NOMO-1 (cell line): Measurements from ENCODE around the gene SLC25A51.

Source experiments
- DNase-seq, 2 experiments: peaks; one replicate each; lab custom pipeline; 2025; ENCODE audit not compliant: unreplicated experiment in 2 of 2; lab: John Stamatoyannopoulos, UW

Gene SLC25A51, protein sequence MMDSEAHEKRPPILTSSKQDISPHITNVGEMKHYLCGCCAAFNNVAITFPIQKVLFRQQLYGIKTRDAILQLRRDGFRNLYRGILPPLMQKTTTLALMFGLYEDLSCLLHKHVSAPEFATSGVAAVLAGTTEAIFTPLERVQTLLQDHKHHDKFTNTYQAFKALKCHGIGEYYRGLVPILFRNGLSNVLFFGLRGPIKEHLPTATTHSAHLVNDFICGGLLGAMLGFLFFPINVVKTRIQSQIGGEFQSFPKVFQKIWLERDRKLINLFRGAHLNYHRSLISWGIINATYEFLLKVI

DNA sequence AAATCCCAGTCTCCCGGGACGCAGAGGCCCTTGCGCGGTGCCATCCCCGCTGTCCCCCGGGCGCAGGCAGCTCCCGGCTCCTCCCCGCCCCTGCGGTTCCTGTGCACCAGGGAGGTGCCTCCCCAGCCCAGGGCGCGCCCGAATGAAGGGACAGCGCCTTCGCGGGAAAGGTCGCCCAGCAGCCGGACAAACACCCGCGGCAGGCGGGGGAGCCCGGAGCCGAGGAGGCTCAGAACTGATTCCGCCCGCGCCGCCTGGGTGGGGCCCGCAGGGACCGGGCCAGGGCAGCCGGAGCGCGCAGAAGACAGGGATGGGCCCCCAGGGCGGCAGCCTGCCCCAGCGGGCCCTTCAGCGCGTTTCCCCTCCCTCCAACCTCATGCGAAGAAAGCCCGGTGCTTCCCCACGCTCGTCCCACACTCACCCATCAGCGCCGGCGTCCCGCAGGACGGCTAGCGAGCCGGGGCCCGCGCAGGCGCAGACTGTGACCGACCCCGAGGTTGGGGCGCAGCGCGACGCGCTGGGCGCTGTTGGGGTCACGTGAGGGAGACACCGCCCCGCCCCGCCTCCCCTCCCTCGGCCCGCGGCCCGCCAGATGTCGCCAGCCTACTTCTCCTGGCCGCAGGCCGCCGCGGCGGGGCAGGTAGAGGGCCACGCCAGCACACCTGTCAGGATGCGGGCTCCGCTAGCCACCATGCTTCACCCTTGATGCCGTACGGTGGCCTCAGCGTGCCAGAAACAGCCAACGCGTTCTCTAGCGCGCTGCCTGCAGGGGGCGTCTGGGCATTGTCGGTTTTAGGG, at the start of gene SLC25A51:
Gene SLC25A51 (minus strand): TSS at position 481 of the 798 bp plus-strand sequence. CDS start 15,577 bp downstream, outside the sequence.
- DNase-seq, result peak; percentile 34 to 56

DNA sequence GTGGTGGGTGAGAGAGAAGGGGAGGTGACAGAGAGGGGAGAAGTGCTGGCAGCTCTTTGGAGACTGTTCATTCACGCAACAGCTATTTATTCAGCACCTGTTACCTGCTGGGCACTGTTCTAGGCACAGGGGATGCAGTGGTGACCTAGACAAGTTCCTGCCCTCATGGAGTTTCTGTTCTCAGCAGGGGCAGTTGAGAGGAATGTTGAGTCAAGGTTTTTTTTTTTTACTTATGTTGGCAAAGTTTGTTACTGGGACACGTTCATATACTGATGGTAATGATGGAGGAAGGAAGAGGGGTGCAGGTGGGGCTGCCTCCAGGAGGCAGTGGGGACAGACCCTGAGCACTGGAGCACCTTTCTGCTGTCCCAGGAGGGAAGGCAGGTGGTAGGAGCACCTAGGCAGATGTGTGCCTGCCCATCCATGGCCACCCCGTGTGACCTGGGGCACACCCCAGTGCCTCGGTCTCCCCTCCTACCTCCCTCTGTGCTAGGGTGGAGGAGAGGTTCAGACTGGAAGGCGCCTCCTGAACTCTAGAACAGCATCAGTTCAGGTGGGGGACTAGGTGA, 49.4 kb upstream of the SLC25A51 start:
- no peak for DNase-seq

DNA sequence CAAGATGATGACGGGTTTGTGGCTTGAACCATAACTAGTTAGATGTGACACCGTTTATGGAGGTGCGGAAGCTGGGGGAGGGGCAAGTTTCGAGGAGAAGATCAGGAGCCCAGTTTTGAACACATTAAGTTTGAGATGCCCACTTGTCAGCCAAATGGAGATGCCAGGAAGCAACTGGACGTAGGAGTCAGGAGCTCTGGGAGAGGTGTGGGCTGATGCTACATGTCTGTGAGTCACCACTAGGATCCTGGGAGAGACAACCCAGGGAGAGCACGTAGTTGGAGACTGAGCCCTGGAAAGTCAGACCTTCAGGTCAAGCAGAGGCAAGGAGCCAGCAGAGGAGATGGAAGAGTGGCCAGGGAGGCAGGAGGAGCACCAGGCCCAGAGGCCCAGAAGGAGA, 48.8 kb upstream of the SLC25A51 start:
- no peak for DNase-seq

DNA sequence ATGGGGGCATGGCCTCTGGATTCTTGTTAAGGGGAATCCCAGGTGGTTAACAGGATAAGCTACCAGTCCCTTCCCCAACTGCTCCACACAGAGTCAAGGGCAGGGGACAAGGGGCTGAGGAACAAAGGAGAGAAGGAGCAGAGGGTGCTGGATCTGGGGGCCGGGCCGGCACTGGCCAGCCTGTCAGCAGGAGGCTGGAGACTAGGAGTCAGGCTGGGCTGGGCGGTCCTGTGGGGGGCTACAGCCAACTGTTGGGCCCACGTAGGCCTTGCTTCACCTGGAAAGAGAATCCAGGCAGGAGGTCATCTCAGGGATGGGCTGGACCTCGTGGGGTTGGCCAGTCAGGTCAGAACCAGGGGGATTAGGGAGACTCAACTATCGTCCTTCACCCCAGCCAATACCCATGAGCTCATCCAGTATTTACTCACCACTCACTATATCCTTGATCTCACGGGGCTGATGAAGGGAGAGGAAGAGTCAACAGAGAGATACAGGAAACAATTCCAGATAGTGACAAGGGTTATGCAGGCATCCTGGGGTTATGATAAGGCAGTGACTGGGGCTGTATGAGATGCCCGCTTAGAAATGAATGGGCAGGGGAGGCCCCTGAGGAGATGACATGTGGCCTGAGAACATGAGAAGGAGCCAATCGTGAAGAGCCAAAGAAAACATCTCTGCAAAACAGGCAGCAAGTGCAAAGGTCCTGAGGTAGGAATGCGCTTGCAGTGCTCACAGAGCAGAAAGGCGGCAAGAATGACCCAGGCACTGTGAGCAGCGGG, 47.9 kb upstream of the SLC25A51 start:
- no peak for DNase-seq

DNA sequence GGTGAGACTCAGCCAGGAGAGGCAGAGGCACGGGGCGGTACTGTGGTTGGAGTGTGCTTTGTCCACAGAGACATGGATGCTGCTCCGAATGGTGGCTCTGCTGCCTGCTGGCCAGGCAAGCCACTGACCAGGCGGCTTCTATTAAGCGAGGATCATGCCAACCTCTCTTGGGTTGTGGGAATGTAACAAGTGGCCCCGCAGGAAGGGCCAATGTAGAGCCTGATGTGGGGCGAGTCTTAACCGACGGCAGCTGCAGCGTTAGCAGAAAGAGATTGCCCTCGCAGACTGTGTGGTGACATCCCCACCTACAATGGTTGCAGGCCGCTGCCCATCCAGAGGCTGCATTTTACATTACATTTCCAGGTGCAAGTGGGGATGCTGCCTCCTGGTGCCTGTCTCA, 46.6 kb upstream of the SLC25A51 start:
- no peak for DNase-seq

DNA sequence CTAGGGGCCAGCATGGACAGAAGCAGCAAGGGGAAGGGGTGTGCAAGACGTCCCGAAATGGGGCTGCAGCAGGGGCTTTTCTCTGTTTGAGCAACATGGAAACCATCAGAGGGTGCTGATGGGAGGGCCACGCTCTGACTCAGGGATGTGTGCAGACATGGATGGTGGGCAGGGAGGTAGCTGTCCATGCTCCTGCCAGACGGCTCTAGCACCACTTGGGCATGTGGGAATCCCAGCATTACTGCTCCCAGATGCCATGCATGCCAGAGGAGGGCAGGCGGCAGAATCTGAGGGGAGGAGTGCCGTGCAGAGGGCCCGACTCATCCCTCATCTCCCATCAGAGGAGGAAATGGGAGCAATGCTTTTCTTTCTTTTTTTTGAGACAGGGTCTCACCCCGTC, 45.6 kb upstream of the SLC25A51 start:
- DNase-seq, result no peak

DNA sequence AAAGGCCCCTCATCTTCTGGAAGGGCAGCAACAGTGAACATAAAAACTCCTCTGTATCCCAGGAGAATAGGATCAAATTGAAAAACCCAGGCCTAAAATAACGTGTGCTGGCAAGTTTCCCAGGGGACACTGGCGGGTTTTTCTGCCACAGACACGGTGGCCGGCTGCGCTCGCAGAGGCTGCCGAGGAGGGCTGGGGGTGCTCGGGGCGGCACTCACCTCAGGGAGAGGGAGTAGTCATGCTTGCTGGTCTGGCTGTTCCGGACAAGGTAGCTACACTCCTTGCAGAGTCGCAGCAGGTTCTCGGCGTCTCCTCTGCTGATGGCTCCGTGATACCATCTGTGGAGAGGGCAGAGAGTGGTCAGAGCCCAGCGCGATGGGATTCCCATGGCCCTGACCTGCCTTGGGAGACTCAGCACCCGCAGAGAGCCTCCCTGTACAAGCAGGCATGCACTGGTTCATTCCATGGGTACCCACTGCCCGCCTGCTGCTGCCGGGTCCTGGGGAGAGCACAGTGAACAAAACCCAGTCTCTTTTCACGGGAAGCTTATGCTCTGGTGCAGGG, 44.6 kb upstream of the SLC25A51 start:
- no peak for DNase-seq

DNA sequence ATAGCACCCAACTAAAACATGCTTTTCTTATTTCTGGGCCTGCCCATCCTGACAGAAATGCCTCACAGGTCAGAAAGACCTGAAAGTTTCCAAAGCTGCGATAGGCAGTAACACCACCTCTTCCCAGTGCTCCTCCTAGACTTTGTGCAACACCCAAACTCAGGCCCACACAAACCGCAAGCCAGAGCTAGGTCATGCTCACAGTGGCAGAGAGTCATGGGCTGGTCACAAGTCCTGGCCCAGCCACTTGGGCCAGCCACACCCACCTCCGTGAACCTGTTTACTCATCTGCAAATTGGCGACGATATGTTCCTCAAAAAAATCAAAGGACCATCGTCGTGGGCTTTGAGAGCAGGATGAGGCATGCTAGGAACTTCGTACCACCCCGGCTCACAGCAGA, 44.0 kb upstream of the SLC25A51 start:
- DNase-seq, result no peak

DNA sequence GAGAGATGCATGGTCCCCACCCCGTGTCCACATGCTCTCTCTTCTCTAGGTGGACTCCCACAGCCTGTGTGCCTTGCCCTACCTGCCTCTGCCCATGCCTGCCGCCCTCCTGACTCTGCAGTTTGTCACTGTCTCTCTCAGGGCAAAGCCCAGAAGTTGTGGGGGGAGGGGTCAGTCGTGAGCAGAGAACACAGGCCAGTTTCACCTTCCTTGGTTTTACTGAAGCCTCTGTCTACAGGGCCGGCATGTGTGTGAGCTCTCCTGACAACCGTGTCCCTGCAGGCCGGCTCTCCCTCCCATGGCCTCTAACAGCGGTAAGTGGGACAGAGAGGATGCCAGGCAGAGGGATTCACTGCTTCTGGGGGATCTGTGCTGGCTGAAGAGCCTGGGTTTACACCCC, 43.5 kb upstream of the SLC25A51 start:
- DNase-seq, result no peak

DNA sequence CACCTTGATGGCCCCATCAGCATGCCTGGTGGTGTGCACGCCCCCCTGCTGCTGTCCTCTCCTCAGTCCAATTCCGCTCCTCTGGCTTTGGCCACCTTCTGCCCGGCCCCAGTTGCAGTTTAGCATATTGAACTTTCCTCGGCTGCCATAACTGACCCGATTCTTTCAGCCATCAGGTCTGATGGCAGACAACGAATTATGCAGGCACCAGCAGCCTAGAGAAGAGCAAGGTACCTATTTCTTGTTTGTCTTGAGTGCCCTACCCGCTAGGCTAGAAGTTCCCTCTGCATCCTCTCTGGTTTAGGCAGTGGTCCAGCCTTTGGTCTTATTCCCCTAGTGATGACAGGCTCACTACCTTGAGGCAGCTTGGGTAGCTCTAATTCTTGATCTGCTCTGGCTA, 43.0 kb upstream of the SLC25A51 start:
- no peak for DNase-seq

DNA sequence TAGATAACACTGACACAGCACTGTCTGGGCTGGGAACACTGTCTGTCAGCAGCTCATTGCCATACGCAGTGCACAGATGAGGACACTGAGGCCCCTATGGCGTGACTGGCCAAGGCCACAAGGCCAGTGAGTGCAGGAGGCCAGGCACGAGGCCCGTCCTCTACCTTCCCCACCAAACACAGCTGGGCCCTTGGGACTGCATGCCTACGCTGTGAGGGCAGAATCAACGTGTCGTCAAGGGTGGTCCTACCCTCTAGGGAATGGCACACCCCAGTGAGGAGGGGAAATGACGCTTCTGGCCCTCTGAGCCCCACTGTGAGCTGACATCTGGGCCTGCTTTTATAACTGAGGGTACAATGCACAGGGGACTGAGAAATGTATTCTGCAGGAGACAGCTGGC, 42.1 kb upstream of the SLC25A51 start:
- DNase-seq, result no peak

DNA sequence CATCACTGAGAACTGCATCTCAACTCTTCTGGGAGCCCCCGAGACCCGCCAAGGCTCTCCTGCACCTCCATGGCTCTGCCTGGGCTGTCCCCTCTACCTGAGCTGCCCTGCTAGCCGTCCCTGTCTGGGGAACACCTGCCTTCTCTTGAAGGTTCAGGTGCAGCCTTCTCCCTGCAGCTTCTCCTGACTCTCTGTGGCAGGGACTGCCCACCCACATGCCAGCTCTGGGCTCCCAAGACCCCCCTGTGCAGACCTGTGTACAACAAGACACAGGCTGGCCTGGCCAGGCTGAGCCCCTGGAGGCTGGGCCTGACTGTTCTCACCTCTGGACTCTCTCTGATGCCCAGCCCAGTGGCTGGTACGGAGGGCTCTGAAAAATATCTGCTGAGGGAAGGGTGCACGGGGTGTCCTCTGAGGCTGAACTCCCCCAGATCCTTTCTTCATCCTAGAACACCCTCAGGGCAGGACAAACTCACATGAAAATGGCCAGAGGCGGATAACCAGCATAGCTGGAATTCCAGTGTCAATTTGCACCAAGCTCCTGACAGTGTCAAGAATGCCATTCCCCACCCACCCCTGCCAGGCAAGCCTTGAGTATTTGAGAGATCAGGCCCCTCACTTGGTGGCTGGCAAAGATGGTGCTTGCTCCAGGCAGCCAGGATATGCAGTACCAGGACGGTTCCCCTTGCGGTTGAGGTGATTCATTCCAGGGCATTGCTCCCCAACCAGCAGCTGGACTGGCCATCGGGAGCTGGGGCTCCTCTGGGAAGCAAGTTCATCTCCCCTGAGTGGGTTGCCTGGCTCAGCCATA, 40.9 kb upstream of the SLC25A51 start:
- no peak for DNase-seq

DNA sequence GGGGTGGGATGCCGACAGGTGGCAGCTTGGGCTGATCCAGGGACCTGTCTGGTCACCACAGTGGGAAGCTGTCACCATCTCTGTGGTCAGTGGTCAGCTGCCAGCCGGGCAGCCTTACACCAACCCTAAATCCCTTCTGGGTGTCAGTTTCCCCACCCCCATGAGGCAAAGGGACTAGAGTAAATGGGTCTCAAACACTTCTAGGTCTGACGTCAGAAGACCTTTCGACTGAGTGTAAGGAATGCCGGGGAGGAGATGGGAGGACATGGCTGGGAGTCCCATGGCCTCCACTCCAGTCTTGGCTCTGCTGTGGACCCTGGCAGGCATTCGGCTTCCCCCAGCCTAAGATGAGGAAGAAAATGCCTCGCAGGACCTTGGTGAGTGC, 40.3 kb upstream of the SLC25A51 start:
- DNase-seq, result no peak

DNA sequence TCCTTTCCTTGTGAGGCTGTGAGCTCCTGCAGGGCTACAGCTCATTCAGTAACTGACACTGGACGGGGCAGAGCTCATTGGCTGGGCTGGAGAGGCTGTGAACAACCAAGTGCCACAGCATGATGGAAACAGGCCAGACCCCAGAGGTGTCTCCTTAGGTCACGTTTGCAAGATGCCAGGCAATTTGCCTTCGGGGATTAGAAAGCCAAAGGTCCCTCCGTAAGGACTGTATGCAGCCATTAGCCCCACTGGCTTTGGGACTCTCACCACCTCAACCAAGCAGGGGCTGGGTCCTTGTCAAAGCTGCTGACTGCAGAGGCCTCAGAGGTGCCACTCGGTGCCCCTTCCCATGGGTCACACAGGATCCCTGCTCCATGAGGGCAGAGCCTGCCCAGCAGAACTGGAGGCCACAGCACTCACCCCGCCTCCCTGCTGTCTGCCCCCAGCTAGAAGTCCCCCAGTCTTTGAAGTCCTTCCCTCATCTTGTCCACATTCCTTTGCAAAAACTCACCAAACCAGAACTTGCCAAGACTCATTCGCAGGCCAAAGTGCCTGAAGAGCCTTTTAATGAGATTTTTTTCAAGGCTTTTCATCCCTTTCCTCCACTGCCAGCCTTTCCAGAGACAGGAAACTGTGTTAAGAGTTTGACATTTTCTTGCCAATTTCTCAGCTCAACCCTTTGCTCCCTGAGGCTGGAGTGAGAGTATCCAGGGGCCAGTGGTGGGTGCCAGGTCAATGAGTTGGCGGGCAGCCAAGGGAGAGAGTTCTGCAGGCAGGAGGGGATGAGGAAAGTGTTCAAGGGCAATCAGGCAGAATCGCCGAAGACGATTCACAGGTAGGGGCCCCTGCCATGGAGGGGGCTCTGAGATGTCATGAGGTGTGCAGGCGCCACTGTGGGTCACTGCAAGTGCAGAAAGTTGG, 39.7 kb upstream of the SLC25A51 start:
- no peak for DNase-seq

DNA sequence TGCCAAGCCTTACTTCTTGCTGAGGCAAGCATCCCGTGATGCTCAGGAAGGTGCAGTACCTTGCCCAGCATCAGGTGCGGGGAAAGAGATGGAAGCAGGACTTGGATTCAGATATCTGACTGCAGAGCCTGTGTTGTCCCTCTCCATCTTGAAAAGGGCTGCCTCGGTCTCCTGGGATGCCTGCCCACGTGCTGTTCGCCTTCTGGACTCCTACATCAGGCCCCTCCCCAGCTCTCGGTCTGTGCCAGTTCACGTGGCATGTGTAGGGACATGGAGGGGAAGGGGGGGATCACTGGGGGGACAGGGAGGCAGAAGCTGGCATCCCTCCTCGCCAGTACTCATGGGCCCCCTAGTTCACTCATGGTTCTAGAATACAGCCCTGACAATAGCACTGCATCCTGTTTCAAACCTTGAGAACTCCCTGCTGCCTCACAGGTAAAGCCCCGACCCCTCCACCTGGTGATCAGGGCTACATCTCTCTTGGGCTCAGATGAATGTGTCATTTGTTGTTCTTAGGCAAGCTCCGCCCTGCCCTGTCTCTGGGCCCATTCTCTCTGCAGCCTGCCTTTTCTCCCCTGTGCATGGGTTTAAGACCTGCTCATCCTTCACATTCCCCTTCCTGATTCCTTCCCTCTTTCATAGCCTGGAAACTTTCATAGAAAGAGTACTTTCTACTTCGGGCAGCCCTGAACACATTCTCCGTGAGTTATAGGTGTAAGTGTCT, 38.9 kb upstream of the SLC25A51 start:
- no peak for DNase-seq

DNA sequence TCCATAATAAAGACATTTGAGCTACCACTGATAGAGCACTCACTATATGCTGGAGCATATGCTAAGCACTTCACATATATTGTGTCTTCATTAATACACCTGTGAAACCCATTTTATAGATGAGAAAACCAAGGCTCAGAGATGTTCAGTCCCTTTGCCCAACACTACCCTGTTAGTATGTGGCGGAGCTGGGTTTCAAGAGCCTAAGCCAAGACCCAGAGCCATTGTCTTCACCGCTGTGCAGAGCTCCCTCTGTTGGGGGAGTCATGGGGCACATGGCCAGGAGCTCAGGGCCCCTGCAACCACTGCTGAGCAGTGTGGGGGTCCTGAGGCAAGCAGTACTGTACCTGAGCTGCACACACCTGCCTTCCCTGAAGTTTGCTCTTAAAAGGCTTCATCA, 37.3 kb upstream of the SLC25A51 start:
- no peak for DNase-seq

DNA sequence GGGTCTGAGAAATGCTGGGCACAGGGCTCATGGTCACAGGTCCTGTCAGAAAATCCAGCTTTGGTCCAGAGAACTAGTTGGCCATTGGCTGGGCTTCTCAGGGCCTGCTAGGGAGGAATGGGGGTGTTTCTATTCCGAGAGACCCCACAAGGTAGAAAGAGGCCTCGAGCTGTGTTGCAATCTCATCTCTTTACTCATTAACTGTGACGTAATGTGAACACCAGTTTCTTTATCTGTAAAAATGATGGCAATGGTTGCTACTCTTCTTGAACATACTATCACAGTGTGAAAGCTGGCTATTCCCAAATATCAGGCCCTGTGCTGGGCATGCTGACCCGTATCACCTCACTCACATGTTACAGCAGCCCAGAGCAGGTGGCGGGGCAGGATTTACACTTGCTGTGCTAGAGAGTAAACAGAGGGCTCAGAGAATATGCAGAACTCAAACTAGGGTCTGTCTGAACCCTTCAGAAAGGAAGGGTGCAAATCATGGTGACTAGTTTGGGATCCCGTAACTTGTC, 35.7 kb upstream of the SLC25A51 start:
- no peak for DNase-seq
